Smooth muscle cell (in vitro differentiated cells): ENCODE measurements around the gene USP53. TPM values are rescaled to one million over a fixed set of nuclear protein-coding genes. Genes with fewer than 3 reads are reported as not detected.
"Not testable (repeated sequence)": the region's sequence is repeated elsewhere in the genome, so short reads cannot be mapped to it uniquely, and the experiment has no call there.

ENCODE experiments used
- DNase-seq: peaks from one replicate; lab custom pipeline; 2025; ENCODE audit not compliant: unreplicated experiment; lab: John Stamatoyannopoulos, UW
- H2AFZ ChIP-seq: fragments of 200-600 bp; sonication (generic); 2 replicates; pipeline ENCODE4 v1.6.0; 2016; ENCODE audit warnings: antibody characterized with exemption, low read depth, mild to moderate bottlenecking
- H3F3A ChIP-seq: fragments of 200-600 bp; sonication (generic); 2 replicates; pipeline ENCODE4 v1.6.0; 2017; ENCODE audit warnings: antibody characterized with exemption, low read depth
- H3K27ac ChIP-seq: fragments of 200-600 bp; sonication (generic); 2 replicates; pipeline ENCODE4 v1.5.1; 2016; ENCODE audit warnings: low read depth, mild to moderate bottlenecking
- H3K27me3 ChIP-seq: fragments of 200-600 bp; sonication (generic); 2 replicates; pipeline ENCODE4 v1.6.1; 2016; ENCODE audit warnings: low read depth, mild to moderate bottlenecking
- H3K36me3 ChIP-seq: fragments of 200-600 bp; sonication (generic); 2 replicates; pipeline ENCODE4 v1.5.1; 2016; ENCODE audit warnings: low read depth
- H3K4me1 ChIP-seq: fragments of 200-600 bp; sonication (generic); 2 replicates; pipeline ENCODE4 v1.5.1; 2016; ENCODE audit warnings: low read depth
- H3K4me2 ChIP-seq: fragments of 200-600 bp; sonication (generic); 2 replicates; pipeline ENCODE4 v1.6.0; 2016; ENCODE audit warnings: mild to moderate bottlenecking
- H3K4me3 ChIP-seq: fragments of 200-600 bp; sonication (generic); 2 replicates; pipeline ENCODE4 v1.5.1; 2016; ENCODE audit warnings: mild to moderate bottlenecking
- H3K79me2 ChIP-seq: fragments of 200-600 bp; sonication (generic); 2 replicates; pipeline ENCODE4 v1.6.0; 2016; ENCODE audit warnings: low read depth, mild to moderate bottlenecking
- H3K9ac ChIP-seq: fragments of 200-600 bp; sonication (generic); 2 replicates; pipeline ENCODE4 v1.6.0; 2016; ENCODE audit warnings: low read depth
- H3K9me3 ChIP-seq: fragments of 200-600 bp; sonication (generic); replicated peaks from 2 replicates; pipeline ENCODE4 v1.5.1; 2016; ENCODE audit warnings: low read depth
- H4K20me1 ChIP-seq: fragments of 200-600 bp; sonication (generic); 2 replicates; pipeline ENCODE4 v1.6.0; 2016; ENCODE audit warnings: low read depth
- WGBS: methylation state at CpG from one replicate; pipeline ENCODE4 v1.1.7; 2016; ENCODE audit warnings: low lambda C conversion rate; 5-methylcytosine and 5-hydroxymethylcytosine counted together
- polyA plus RNA-seq: library from polyadenylated mRNA; unstranded; fragments of >200 nt; fragmentation: Nextera tagmentation; extraction: Ambion mirVana; gene quantifications from 2 replicates; pipeline ENCODE4 v1.2.1, GENCODE V29; 2016
- total RNA-seq: library from RNA; depleted of rRNA; stranded (reverse); fragments of >200 nt; gene quantifications from 2 replicates; pipeline ENCODE4 v1.2.3, GENCODE V29; 2014
- TF ChIP-seq, protein P1 (sequence below): fragments of 200-600 bp; sonication (generic); IDR thresholded peaks from 2 replicates; pipeline ENCODE4 v1.5.1; 2017; ENCODE audit warnings: borderline replicate concordance, mild to moderate bottlenecking, antibody characterized with exemption; ENCODE audit not compliant: insufficient read depth, poor library complexity, severe bottlenecking

USP53 gene
- total and polyA plus RNA-seq, 2 experiments from 2014 or later, result 4.2 to 16.3 TPM

GRCh38 chr4:119271361-119272085 is 59.0 kb downstream of the USP53 start:
- H3K4me1 ChIP-seq, result no peaks in the 10 kb centered on the region
- no peak for DNase-seq
- no peaks in the 10 kb centered on the region for H3F3A ChIP-seq
- no peak overlapping the region for H2AFZ ChIP-seq
- H3K4me3 ChIP-seq, result no peak overlapping the region
- 94% methylated on average over 6 of the region's 6 CpGs for WGBS
- H3K27me3 ChIP-seq, result no peaks in the 10 kb centered on the region
- no peaks in the 10 kb centered on the region for H4K20me1 ChIP-seq
- no peak overlapping the region for H3K27ac ChIP-seq
- H3K9me3 ChIP-seq, result no peaks in the 10 kb centered on the region
- no peaks in the 10 kb centered on the region for H3K79me2 ChIP-seq
- H3K9ac ChIP-seq, result no peak overlapping the region
- H3K36me3 ChIP-seq, result no peaks in the 10 kb centered on the region
- H3K4me2 ChIP-seq, result no peak overlapping the region
- TF ChIP-seq, protein P1, sequence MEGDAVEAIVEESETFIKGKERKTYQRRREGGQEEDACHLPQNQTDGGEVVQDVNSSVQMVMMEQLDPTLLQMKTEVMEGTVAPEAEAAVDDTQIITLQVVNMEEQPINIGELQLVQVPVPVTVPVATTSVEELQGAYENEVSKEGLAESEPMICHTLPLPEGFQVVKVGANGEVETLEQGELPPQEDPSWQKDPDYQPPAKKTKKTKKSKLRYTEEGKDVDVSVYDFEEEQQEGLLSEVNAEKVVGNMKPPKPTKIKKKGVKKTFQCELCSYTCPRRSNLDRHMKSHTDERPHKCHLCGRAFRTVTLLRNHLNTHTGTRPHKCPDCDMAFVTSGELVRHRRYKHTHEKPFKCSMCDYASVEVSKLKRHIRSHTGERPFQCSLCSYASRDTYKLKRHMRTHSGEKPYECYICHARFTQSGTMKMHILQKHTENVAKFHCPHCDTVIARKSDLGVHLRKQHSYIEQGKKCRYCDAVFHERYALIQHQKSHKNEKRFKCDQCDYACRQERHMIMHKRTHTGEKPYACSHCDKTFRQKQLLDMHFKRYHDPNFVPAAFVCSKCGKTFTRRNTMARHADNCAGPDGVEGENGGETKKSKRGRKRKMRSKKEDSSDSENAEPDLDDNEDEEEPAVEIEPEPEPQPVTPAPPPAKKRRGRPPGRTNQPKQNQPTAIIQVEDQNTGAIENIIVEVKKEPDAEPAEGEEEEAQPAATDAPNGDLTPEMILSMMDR, result no peak

GRCh38 chr4:119279541-119279940 is 67.0 kb downstream of the USP53 start:
- H3K27ac ChIP-seq, result peak overlapping the region; percentile 43
- H3K27me3 ChIP-seq, H3K79me2 ChIP-seq, H3K36me3 ChIP-seq, H3K9ac ChIP-seq, H2AFZ ChIP-seq, DNase-seq, H3K9me3 ChIP-seq, H4K20me1 ChIP-seq, H3F3A ChIP-seq, H3K4me1 ChIP-seq: not testable (repeated sequence)
- WGBS, result 33% methylated on average over 19 of the region's 19 CpGs
- H3K4me3 ChIP-seq, result peak overlapping the region; percentile 41
- H3K4me2 ChIP-seq, result peak overlapping the region; percentile 70

DNA sequence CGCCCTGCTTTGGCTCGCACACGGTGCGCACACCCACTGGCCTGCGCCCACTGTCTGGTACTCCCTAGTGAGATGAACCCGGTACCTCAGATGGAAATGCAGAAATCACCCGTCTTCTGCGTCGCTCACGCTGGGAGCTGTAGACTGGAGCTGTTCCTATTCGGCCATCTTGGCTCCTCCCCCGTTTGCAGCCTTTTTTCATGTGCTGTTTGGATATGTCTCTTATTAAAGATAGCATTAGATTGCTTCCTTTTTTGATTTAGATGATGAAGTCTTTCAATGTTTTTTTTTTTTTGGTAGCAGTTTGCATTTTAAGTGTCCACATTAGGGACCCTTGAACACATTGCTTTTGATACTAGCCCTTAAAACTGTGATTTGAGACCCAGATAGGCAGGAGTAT is 67.4 kb downstream of the USP53 start:
- WGBS, result 49% methylated on average over 12 of the region's 12 CpGs
- peak overlapping the region; percentile 70 for H3K4me2 ChIP-seq

DNA sequence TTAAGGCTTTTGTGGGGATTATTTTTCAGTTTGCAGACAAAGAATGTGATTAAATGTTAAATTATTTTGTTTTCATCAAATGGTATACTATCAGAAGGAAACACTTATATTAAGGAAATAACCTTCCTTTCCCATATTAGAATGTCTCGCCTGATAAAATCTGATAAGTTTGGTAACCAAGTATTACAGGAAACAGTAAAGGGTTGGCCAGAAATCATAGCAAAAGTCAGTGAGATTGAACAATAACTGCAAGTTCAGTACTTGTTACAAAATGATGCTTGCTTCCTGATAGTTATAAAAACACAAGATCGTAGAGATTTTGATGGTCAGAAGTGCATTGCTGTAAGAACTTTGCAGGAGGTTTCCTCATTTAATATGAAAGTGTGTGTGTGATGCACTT is 68.9 kb downstream of the USP53 start:
- H4K20me1 ChIP-seq, result no peaks in the 10 kb centered on the region
- no peaks in the 10 kb centered on the region for H3K79me2 ChIP-seq
- no peak overlapping the region for H3K4me3 ChIP-seq
- no peak for DNase-seq
- peaks cover 12% of the 10 kb centered on the region for H3K4me1 ChIP-seq
- H3K4me2 ChIP-seq, result no peak overlapping the region
- peaks cover 9% of the 10 kb centered on the region for H3F3A ChIP-seq
- TF ChIP-seq, protein P1, result no peak
- no peaks in the 10 kb centered on the region for H3K36me3 ChIP-seq
- no peaks in the 10 kb centered on the region for H3K9me3 ChIP-seq
- 98% methylated on average over 2 of the region's 2 CpGs for WGBS
- no peak overlapping the region for H3K9ac ChIP-seq
- H3K27me3 ChIP-seq, result no peaks in the 10 kb centered on the region
- H3K27ac ChIP-seq, result no peak overlapping the region
- no peak overlapping the region for H2AFZ ChIP-seq

More for the DNA sequence above, 67.4 kb downstream of the USP53 start:
- not testable (repeated sequence) for H3K4me1 ChIP-seq, H3K9me3 ChIP-seq, H2AFZ ChIP-seq, H3K36me3 ChIP-seq, H3K9ac ChIP-seq, H3F3A ChIP-seq, H4K20me1 ChIP-seq, H3K79me2 ChIP-seq, DNase-seq, H3K27me3 ChIP-seq
- Histone ChIP-seq H3K4me3 (peak overlapping the region; percentile 41), H3K27ac (peak overlapping the region; percentile 43)
